Thymus (tissue), 11 donors: ENCODE measurements around the gene SLC41A3. TPM values are rescaled to one million over a fixed set of nuclear protein-coding genes. Genes with fewer than 3 reads are reported as not detected.

Experiments used
- DNase-seq, 9 donors: peaks; one replicate each; pipeline ENCODE4 v3.0.0-alpha.2; 2013; ENCODE audit warnings: low spot score in 9 of 9, low read depth in 6 of 9, missing footprints in 1 of 9
- H3K27ac ChIP-seq, 2 donors: one replicate each; pipeline ENCODE4 v1.5.1; 2013; ENCODE audit warnings: control low read depth in 1 of 2, low read depth in 1 of 2, low read length in 1 of 2, mild to moderate bottlenecking in 1 of 2, moderate library complexity in 1 of 2
- H3K27me3 ChIP-seq, 2 donors: one replicate each; pipeline ENCODE4 v1.5.1; 2013; ENCODE audit warnings: low read length in 1 of 2; ENCODE audit not compliant: control insufficient read depth in 2 of 2, insufficient read depth in 1 of 2
- H3K36me3 ChIP-seq, 2 donors: one replicate each; pipeline ENCODE4 v1.5.1; 2013; ENCODE audit warnings: low read length in 1 of 2, mild to moderate bottlenecking in 1 of 2, moderate library complexity in 1 of 2; ENCODE audit not compliant: control insufficient read depth in 2 of 2, insufficient read depth in 2 of 2
- H3K4me1 ChIP-seq, 2 donors: one replicate each; pipeline ENCODE4 v1.5.1; 2013; ENCODE audit warnings: low read length in 2 of 2; ENCODE audit not compliant: control insufficient read depth in 2 of 2, insufficient read depth in 2 of 2
- H3K4me3 ChIP-seq, 2 donors: one replicate each; pipeline ENCODE4 v1.5.1; 2013; ENCODE audit warnings: low read length in 2 of 2, control low read depth in 1 of 2, mild to moderate bottlenecking in 1 of 2
- H3K9me3 ChIP-seq, 2 donors: one replicate each; pipeline ENCODE4 v1.5.1; 2013; ENCODE audit warnings: low read length in 1 of 2, mild to moderate bottlenecking in 1 of 2; ENCODE audit not compliant: control insufficient read depth in 2 of 2, insufficient read depth in 1 of 2
- WGBS: extraction: QIAGEN DNeasy Blood & Tissue Kit; methylation state at CpG from one replicate; pipeline ENCODE4 v1.1.7; 2013; 5-methylcytosine and 5-hydroxymethylcytosine counted together
- polyA plus RNA-seq: library from polyadenylated mRNA; stranded (reverse); fragments of 200-250 nt; gene quantifications from one replicate; pipeline ENCODE4 v1.2.3, GENCODE V29; 2013
- total RNA-seq: library from RNA; stranded (reverse); fragments of 120-200 nt; gene quantifications from one replicate; pipeline ENCODE4 v1.2.4, GENCODE V29; 2013
- donor health status: healthy.

SLC41A3 gene
- total and polyA plus RNA-seq, 2 donors: 31.3 to 33.5 TPM

- Histone ChIP-seq H3K27me3 (no peaks in the 10 kb centered on the region), H3K27ac (no peak overlapping the region), H3K4me1 (peaks cover 0 to 2% of the 10 kb centered on the region in 2 donors), H3K36me3 (peaks cover 36 to 77% of the 10 kb centered on the region in 2 donors), H3K9me3 (peaks cover 5 to 10% of the 10 kb centered on the region in 2 donors), H3K4me3 (no peak overlapping the region)
- DNase-seq: no peak
- WGBS: 97% methylated on average over 9 of the region's 9 CpGs
Observed at GRCh38 chr3:126024049-126024854, 59.7 kb downstream of the SLC41A3 start.

- peaks cover 36 to 69% of the 10 kb centered on the region in 2 donors for H3K36me3 ChIP-seq
- WGBS: 94% methylated on average over 10 of the region's 10 CpGs
- no peak for DNase-seq
Observed at GRCh38 chr3:126023390-126023789, 60.5 kb downstream of the SLC41A3 start.

GRCh38 chr3:126022741-126023359, 61.1 kb downstream of the SLC41A3 start:
- Histone ChIP-seq H3K36me3 (peaks cover 31 to 68% of the 10 kb centered on the region in 2 donors), H3K4me1 (peaks cover 0 to 2% of the 10 kb centered on the region in 2 donors), H3K27ac (no peak overlapping the region), H3K27me3 (no peaks in the 10 kb centered on the region), H3K9me3 (peaks cover under 1 to 1% of the 10 kb centered on the region in 2 donors), H3K4me3 (no peak overlapping the region)
- WGBS: 92% methylated on average over 10 of the region's 10 CpGs
- no peak for DNase-seq

More at GRCh38 chr3:126023390-126023789, 60.5 kb downstream of the SLC41A3 start:
- H3K4me1 ChIP-seq: peaks cover 0 to 2% of the 10 kb centered on the region in 2 donors
- H3K27me3 ChIP-seq: no peaks in the 10 kb centered on the region
- H3K4me3 ChIP-seq: no peak overlapping the region
- peaks cover 3 to 6% of the 10 kb centered on the region in 2 donors for H3K9me3 ChIP-seq
- H3K27ac ChIP-seq: no peak overlapping the region

GRCh38 chr3:126021702-126022101, 62.2 kb downstream of the SLC41A3 start:
- Histone ChIP-seq H3K4me3 (no peak overlapping the region), H3K36me3 (peaks cover 32 to 69% of the 10 kb centered on the region in 2 donors), H3K9me3 (peaks cover 0 to 1% of the 10 kb centered on the region in 2 donors), H3K27me3 (no peaks in the 10 kb centered on the region), H3K4me1 (peaks cover 0 to 2% of the 10 kb centered on the region in 2 donors), H3K27ac (no peak overlapping the region)
- no peak for DNase-seq
- WGBS: 100% methylated on average over 1 of the region's 1 CpG

- H3K36me3 ChIP-seq: peaks cover 37 to 66% of the 10 kb centered on the region in 2 donors
- H3K4me3 ChIP-seq: no peak overlapping the region
- H3K4me1 ChIP-seq: no peaks in the 10 kb centered on the region
- H3K9me3 ChIP-seq: peaks cover 0 to 1% of the 10 kb centered on the region in 2 donors
- no peaks in the 10 kb centered on the region for H3K27me3 ChIP-seq
- no peak overlapping the region for H3K27ac ChIP-seq
- 87% methylated on average over 5 of the region's 5 CpGs for WGBS
- DNase-seq: no peak
Observed at GRCh38 chr3:126021224-126021623, 62.7 kb downstream of the SLC41A3 start.

GRCh38 chr3:126019683-126020082, 64.2 kb downstream of the SLC41A3 start:
- Histone ChIP-seq H3K4me1 (no peaks in the 10 kb centered on the region), H3K9me3 (no peaks in the 10 kb centered on the region), H3K36me3 (peaks cover 44 to 58% of the 10 kb centered on the region in 2 donors), H3K4me3 (no peak overlapping the region), H3K27ac (no peak overlapping the region), H3K27me3 (no peaks in the 10 kb centered on the region)
- 89% methylated on average over 5 of the region's 5 CpGs for WGBS
- no peak for DNase-seq

- H3K4me1 ChIP-seq: no peaks in the 10 kb centered on the region
- H3K27me3 ChIP-seq: no peaks in the 10 kb centered on the region
- H3K27ac ChIP-seq: no peak overlapping the region
- no peaks in the 10 kb centered on the region for H3K9me3 ChIP-seq
- no peak for DNase-seq
- peaks cover 44 to 57% of the 10 kb centered on the region in 2 donors for H3K36me3 ChIP-seq
- H3K4me3 ChIP-seq: no peak overlapping the region
- 97% methylated on average over 7 of the region's 7 CpGs for WGBS
Observed at GRCh38 chr3:126018995-126019394, 64.9 kb downstream of the SLC41A3 start.

GRCh38 chr3:126018545-126018944, 65.4 kb downstream of the SLC41A3 start:
- Histone ChIP-seq H3K4me3 (no peak overlapping the region), H3K4me1 (no peaks in the 10 kb centered on the region), H3K9me3 (no peaks in the 10 kb centered on the region), H3K27me3 (no peaks in the 10 kb centered on the region), H3K36me3 (peaks cover 42 to 57% of the 10 kb centered on the region in 2 donors), H3K27ac (no peak overlapping the region)
- DNase-seq: no peak
- WGBS: 95% methylated on average over 1 of the region's 1 CpG

- H3K4me1 ChIP-seq: no peaks in the 10 kb centered on the region
- no peaks in the 10 kb centered on the region for H3K27me3 ChIP-seq
- no peaks in the 10 kb centered on the region for H3K9me3 ChIP-seq
- H3K4me3 ChIP-seq: no peak overlapping the region
- H3K27ac ChIP-seq: no peak overlapping the region
- no peak for DNase-seq
- 96% methylated on average over 9 of the region's 9 CpGs for WGBS
- peaks cover 36 to 54% of the 10 kb centered on the region in 2 donors for H3K36me3 ChIP-seq
Observed at GRCh38 chr3:126017362-126017761, 66.6 kb downstream of the SLC41A3 start.
